PC-3 (cell line): Measurements from ENCODE around the gene TAF1C.

Source experiments
- EZH2 ChIP-seq: fragments of 300-600 bp; sonication (generic); IDR thresholded peaks from one replicate; pipeline ENCODE4 v1.6.1; 2017; ENCODE audit warnings: antibody characterized with exemption, mild to moderate bottlenecking, low read length; ENCODE audit not compliant: unreplicated experiment
- TF ChIP-seq, protein P1 (sequence below): fragments of 300-600 bp; sonication (generic); conservative IDR thresholded peaks from 2 replicates; pipeline ENCODE4 v1.5.1; 2017; ENCODE audit warnings: antibody characterized with exemption, low read depth, mild to moderate bottlenecking, low read length

DNA sequence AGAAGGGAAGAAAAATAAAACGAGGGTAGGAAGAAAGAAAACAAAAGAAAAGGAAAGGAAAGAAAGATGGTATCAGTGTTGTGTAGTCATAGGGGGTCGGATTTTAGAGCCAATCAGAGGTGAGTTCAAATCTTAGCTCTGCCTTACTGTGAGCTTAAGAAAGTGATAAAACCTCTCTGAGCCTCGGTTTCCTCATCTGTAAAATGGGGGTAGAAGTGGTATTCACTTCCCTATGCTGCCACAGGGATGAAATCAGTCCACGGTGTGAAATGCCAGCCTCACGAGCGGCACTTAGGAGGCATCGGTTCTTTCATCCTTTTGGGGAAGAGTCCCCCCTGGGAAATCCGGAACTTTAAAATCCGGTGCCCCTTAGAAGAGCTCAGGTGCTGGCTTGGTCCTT is 46.9 kb upstream of the TAF1C start:
- TF ChIP-seq, protein P1, sequence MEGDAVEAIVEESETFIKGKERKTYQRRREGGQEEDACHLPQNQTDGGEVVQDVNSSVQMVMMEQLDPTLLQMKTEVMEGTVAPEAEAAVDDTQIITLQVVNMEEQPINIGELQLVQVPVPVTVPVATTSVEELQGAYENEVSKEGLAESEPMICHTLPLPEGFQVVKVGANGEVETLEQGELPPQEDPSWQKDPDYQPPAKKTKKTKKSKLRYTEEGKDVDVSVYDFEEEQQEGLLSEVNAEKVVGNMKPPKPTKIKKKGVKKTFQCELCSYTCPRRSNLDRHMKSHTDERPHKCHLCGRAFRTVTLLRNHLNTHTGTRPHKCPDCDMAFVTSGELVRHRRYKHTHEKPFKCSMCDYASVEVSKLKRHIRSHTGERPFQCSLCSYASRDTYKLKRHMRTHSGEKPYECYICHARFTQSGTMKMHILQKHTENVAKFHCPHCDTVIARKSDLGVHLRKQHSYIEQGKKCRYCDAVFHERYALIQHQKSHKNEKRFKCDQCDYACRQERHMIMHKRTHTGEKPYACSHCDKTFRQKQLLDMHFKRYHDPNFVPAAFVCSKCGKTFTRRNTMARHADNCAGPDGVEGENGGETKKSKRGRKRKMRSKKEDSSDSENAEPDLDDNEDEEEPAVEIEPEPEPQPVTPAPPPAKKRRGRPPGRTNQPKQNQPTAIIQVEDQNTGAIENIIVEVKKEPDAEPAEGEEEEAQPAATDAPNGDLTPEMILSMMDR, result no peak
- TF ChIP-seq EZH2, result no peak
